Lower leg skin (tissue), 3 donors: ENCODE measurements around the gene OR1E2.

Experiments
- CTCF ChIP-seq, 3 donors: fragments of 450-650 bp; IDR thresholded peaks; one replicate each; pipeline ENCODE4 v1.5.1; 2016; ENCODE audit warnings: antibody characterized with exemption in 3 of 3, mild to moderate bottlenecking in 3 of 3, moderate library complexity in 2 of 3
- POLR2A ChIP-seq, 2 donors: fragments of 450-650 bp; IDR thresholded peaks; one replicate each; pipeline ENCODE4 v1.6.1; 2016 to 2017; ENCODE audit warnings: antibody characterized with exemption in 2 of 2, mild to moderate bottlenecking in 1 of 2, moderate library complexity in 1 of 2

- no peak for TF ChIP-seq POLR2A (IDR thresholded peaks at IDR 0.05)
- TF ChIP-seq CTCF (IDR thresholded peaks at IDR 0.05) = no peak
Observed at GRCh38 chr17:3447625-3448024, 14.0 kb upstream of the OR1E2 start.
